Brain microvascular endothelial cell (primary cell): ENCODE data around the gene ANAPC1.
"Not testable (repeated sequence)": the region's sequence is repeated elsewhere in the genome, so short reads cannot be mapped to it uniquely, and the experiment has no call there.

Experiments used
- DNase-seq: peaks from one replicate; pipeline ENCODE4 v3.0.0-alpha.2; 2020
- H3K27ac ChIP-seq: fragments of 250-450 bp; sonication (Bioruptor Pico); 2 replicates; pipeline ENCODE4 v1.5.1; 2020; ENCODE audit warnings: mild to moderate bottlenecking, moderate library complexity
- H3K27me3 ChIP-seq: fragments of 250-450 bp; sonication (Bioruptor Pico); replicated peaks from 2 replicates; pipeline ENCODE4 v1.5.1; 2020; ENCODE audit warnings: mild to moderate bottlenecking
- H3K36me3 ChIP-seq: fragments of 250-450 bp; sonication (Bioruptor Pico); replicated peaks from 2 replicates; pipeline ENCODE4 v1.5.1; 2020; ENCODE audit warnings: mild to moderate bottlenecking
- H3K4me3 ChIP-seq: 2 replicates; pipeline ENCODE4 v1.5.1; 2011; ENCODE audit warnings: low read depth, mild to moderate bottlenecking, control low read depth, low read length, moderate library complexity
- in situ Hi-C: cut with HindIII; loops from 2 replicates; pipeline ENCODE4 v1.10.0; 2017; ENCODE audit warnings: low sequenced_read_pairs, low pct_ligation_motif_present
- TF ChIP-seq, protein P1 (sequence below): IDR thresholded peaks from 2 replicates; pipeline ENCODE4 v1.5.1; 2011; ENCODE audit warnings: low read depth, mild to moderate bottlenecking, moderate library complexity, low read length, control low read depth, inconsistent platforms; ENCODE audit errors: missing control alignments

The ANAPC1 gene

GRCh38 chr2:111735838-111736721 lies 147.9 kb downstream of the ANAPC1 start:
- H3K36me3 ChIP-seq, in situ Hi-C loops, H3K27ac ChIP-seq, H3K27me3 ChIP-seq, DNase-seq, H3K4me3 ChIP-seq: not testable (repeated sequence)
- TF ChIP-seq, protein P1, sequence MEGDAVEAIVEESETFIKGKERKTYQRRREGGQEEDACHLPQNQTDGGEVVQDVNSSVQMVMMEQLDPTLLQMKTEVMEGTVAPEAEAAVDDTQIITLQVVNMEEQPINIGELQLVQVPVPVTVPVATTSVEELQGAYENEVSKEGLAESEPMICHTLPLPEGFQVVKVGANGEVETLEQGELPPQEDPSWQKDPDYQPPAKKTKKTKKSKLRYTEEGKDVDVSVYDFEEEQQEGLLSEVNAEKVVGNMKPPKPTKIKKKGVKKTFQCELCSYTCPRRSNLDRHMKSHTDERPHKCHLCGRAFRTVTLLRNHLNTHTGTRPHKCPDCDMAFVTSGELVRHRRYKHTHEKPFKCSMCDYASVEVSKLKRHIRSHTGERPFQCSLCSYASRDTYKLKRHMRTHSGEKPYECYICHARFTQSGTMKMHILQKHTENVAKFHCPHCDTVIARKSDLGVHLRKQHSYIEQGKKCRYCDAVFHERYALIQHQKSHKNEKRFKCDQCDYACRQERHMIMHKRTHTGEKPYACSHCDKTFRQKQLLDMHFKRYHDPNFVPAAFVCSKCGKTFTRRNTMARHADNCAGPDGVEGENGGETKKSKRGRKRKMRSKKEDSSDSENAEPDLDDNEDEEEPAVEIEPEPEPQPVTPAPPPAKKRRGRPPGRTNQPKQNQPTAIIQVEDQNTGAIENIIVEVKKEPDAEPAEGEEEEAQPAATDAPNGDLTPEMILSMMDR = peak; percentile 31

DNA sequence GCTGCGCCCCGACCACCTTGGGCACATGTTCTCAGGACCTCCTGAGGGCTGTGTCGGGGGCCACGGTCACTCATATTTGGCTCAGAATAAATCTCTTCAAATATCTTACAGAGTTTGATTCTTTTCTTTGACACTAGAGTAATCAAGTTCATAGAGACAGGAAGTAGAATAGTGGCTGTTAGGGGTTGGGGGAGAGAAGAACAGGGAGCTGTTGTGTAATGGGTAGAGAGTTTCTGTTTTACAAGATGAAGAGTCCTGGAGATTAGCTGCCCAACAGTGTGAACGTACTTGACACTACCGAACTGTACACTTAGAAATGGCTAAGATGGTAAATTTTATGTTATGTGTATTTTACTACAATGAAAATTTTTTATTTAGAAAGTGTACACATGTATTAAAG lies 148.6 kb downstream of the ANAPC1 start:
- H3K27me3 ChIP-seq, in situ Hi-C loops, DNase-seq, H3K4me3 ChIP-seq, H3K36me3 ChIP-seq, H3K27ac ChIP-seq: not testable (repeated sequence)

GRCh38 chr2:111729812-111730458 lies 154.1 kb downstream of the ANAPC1 start:
- in situ Hi-C loops = not testable (repeated sequence)

GRCh38 chr2:111727611-111728110 lies 156.3 kb downstream of the ANAPC1 start:
- H3K4me3 ChIP-seq, DNase-seq, H3K27me3 ChIP-seq, H3K36me3 ChIP-seq, in situ Hi-C loops, H3K27ac ChIP-seq: not testable (repeated sequence)

More at GRCh38 chr2:111729812-111730458, 154.1 kb downstream of the ANAPC1 start:
- H3K27me3 ChIP-seq, H3K4me3 ChIP-seq, H3K27ac ChIP-seq, H3K36me3 ChIP-seq, DNase-seq: not testable (repeated sequence)

GRCh38 chr2:111725742-111726141 lies 158.3 kb downstream of the ANAPC1 start:
- H3K36me3 ChIP-seq, H3K4me3 ChIP-seq, H3K27me3 ChIP-seq, in situ Hi-C loops, H3K27ac ChIP-seq: not testable (repeated sequence)
- TF ChIP-seq, protein P1 = peak; percentile 47
- DNase-seq = peak; percentile 32

GRCh38 chr2:111719610-111720009 lies 164.4 kb downstream of the ANAPC1 start:
- H3K27ac ChIP-seq, DNase-seq, H3K27me3 ChIP-seq, H3K4me3 ChIP-seq, in situ Hi-C loops, H3K36me3 ChIP-seq: not testable (repeated sequence)
